ENCODE results near the gene PILRA.
"Not testable (repeated sequence)": the region's sequence is repeated elsewhere in the genome, so short reads cannot be mapped to it uniquely, and the experiment has no call there.

The PILRA gene

GRCh38 chr7:100373261-100373831 is at the start of gene PILRA:
Gene PILRA (plus strand): TSS chr7:100373487. CDS start chr7:100373657, 170 bp downstream.
- no peak for DNase-seq

GRCh38 chr7:100324194-100324593 is 49.1 kb upstream of the PILRA start:
- not testable (repeated sequence) for DNase-seq

DNA sequence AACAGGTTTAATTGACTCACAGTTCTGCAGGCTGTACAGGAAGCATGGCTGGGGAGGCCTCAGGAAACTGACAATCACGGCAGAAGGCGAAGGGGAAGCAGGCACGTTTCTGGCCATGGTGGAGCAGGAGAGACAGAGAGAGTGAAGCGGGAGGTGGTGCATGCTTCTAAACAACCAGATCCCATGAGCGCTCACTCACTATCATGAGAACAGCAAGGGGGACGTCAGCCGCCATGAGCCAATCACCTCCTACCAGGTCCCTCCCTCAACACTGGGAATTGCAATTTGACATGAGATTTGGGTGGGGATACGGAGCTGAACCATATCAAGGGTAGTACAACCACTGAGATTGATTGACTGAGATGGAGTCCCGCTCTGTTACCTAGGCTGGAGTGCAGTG is 47.6 kb upstream of the PILRA start:
- not testable (repeated sequence) for DNase-seq

DNA sequence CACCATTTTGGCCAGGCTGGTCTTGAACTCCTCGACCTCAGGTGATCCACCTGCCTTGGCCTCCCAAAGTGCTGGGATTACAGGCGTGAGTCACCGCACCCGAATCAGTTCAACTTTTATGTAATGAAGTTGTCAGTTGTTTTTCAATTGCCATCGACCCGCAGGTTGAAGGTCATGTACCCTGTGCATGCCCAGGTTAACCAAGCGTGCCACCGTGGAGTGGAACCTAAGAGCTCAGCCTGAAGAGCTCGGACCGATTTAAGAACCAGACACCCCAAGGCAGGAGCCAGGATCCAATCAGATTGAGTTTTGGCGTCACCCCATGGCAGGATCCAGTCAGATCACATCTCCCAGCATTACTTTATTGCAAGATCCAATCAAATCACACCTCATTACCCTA is 46.4 kb upstream of the PILRA start:
- not testable (repeated sequence) for DNase-seq

- peak; percentile 74 for DNase-seq
Observed at GRCh38 chr7:100335566-100336466, 37.5 kb upstream of the PILRA start.

GRCh38 chr7:100338083-100338696 is 35.1 kb upstream of the PILRA start:
- not testable (repeated sequence) for DNase-seq

DNA sequence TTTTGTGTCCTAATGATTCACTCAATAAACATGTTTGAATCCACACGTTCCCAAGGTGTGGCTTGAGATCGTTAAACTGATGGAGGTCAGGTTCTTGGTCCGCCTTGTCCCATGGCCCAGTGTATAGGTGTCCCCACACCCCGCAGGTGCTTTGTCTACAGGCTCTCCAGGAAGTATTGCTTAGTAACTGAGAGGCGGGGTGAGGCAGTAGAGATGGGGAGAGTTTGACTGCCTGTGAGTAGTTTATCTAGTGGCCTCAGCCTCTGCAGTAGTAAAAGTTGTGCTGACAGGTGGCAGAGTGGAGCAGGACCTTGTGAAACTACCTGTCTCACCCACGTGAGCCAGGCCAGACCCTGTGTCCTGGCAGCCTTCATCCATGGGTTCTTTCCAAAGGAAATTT is 32.0 kb upstream of the PILRA start:
- DNase-seq, result not testable (repeated sequence)

DNA sequence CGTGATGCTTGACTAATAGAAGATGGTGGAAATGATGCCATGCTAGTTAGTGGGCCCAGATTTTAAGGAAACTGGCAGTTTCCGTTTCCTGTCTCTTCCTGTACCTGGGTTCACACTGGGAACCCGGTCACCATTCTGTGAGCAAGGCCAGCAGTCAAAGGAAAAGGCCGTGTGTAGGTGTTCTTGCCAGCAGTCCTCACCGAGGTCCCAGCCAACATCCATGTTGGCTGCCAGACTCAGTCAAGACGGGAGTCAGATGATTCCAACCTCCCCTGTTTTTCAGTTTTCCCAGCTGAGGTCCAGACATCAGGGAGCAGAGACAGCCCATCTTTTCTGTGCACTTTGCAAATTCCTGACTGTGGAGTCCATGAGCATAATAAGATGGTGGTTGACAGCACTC is 30.5 kb upstream of the PILRA start:
- DNase-seq, result no peak

- not testable (repeated sequence) for DNase-seq
Observed at GRCh38 chr7:100344124-100344559, 29.1 kb upstream of the PILRA start.

- peak; percentile 59 for DNase-seq
Observed at GRCh38 chr7:100344560-100345287, 28.6 kb upstream of the PILRA start.

- DNase-seq, result peak; percentile 47
Observed at GRCh38 chr7:100345288-100345672, 28.0 kb upstream of the PILRA start.

DNA sequence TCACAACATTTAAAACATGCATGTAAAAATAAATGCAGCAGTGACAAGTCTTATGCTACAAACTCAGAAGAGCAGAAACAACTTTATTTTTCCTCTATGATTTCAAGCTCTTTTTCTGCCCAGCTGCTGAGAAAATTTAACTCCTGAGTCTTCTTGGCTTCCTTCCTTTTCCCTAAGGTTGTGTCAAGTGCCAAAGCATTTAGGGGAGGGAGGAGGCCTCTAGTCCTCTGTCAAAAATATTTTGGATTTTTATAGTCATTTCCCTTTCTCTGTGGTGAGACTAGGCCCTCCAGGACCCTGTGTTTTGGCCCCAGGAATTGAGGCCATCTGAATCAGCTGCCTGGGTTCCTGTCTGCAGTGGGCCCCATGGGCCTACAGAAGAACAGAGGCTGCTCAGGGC is 26.4 kb upstream of the PILRA start:
- no peak for DNase-seq

GRCh38 chr7:100348805-100349204 is 24.5 kb upstream of the PILRA start:
- no peak for DNase-seq

DNA sequence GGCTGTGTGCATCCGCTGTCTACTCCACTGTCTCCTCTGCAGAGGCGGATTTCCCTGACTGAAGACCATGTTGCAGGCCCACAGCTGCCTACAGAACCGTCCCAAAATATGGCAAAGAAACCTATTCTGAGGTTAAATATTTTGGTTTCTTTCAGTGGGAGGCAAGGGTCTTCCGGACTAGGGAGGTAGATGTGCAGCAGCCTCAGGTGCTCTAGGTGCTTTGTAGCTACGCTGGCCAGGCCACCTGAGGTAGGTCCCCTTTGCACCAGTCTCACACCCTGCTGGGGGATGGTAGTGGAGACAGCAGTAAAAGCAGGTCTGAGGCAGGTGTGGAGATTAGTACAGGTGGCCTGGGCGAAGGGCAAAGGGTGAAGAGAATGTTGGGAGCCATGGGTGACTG is 23.5 kb upstream of the PILRA start:
- DNase-seq, result no peak

DNA sequence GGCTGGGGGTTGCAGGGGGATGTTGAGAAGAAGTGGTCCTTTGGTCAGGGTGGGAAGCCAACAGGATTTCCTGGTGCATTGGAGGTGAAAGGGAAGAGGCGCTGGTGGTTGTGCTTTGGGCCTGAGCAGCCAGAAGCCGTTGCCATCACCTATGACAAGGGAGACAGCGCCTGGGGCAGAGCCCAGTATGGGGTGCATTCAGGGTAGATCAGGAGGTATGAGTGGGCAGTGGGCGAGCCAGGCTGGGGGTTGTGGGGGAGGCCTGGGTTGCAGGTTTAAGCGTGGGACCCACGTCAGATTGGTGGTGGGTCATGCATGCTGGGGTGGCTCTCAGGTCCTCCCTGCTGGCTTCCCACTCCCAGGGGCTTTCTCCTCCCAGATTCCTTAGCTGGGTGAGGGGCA is 21.6 kb upstream of the PILRA start:
- no peak for DNase-seq

DNA sequence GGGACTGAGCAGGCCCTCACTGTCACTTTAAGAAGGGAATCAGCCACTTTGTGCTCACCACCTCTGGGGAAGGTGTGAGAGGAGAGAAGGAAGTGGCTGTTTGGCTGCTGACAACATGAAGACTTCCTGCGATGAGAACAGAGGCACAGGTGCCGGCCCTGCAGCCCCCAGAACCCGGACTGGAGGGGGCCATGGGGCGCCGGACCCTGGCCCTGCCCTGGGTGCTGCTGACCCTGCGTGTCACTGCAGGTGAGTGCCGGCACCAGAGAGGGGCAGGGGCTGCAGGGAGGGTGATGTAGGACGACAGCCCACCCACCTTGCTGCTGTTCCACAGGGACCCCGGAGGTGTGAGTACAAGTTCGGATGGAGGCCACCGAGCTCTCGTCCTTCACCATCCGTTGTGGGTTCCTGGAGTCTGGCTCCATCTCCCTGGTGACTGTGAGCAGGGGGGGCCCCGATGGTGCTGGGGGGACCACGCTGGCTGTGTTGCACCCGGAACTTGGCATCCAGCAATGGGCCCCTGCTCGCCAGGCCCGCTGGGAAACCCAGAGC is 21.0 kb upstream of the PILRA start:
- DNase-seq, result not testable (repeated sequence)

DNA sequence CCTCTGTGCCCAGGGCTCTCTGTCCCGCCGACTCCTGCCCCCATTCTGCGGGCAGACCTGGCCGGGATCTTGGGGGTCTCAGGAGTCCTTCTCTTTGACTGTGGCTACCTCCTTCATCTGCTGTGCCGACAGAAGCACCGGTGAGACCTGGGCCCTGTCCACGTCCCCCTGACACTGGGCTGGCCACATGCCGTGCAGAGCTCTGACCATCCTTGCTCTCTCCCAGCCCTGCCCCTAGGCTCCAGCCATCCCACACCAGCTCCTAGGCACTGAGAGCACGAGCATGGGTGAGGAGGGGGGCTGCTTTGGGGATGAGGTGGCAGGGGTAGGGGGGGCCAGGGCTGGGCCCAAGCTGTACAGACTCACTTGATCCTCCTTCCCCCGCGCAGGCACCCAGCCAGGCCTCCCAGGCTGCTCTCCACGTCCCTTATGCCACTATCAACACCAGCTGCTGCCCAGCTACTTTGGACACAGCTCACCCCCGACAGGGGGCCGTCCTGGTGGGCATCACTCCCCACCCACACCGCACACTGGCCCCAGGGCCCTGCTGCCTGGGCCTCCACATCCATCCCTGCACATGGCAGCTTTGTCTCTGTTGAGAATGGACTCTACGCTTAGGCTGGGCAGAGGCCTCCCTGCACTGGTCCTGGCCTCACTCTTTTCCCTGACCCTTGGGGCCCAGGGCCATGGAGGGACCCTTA is 20.2 kb upstream of the PILRA start:
- DNase-seq, result no peak

DNA sequence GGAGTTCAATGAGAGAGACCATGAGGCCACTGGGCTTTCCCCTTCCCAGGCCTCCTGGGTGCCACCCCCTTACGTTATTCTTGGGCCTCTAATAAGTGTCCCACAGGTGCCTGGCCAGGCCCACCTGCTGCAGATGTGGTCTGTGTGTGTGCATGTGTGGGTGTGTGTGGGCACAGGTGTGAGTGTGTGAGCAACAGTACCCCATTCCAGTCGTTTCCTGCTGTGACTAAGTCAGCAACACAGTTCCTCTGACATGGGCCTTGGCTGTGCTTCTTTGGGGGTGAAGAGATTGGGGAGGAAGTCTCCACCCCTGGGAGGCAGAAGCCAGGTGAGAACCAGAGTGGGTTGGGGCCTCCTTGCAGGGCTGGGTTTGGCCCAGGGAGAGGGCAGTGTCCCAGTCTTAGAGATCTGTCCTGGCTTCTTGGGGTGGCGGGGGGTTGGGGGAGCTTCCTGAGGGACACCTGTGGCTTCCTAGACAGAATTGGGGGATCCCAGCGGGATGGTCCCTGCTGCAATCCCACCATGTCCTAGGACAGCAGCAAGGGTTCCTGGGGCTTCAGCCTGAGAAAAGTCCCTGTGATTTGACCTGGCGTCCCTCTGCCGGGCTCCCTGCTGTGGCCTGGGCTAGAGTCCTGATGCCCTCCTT is 19.5 kb upstream of the PILRA start:
- peak; percentile 37 for DNase-seq

GRCh38 chr7:100356416-100357068 is 16.7 kb upstream of the PILRA start:
- DNase-seq, result no peak

DNA sequence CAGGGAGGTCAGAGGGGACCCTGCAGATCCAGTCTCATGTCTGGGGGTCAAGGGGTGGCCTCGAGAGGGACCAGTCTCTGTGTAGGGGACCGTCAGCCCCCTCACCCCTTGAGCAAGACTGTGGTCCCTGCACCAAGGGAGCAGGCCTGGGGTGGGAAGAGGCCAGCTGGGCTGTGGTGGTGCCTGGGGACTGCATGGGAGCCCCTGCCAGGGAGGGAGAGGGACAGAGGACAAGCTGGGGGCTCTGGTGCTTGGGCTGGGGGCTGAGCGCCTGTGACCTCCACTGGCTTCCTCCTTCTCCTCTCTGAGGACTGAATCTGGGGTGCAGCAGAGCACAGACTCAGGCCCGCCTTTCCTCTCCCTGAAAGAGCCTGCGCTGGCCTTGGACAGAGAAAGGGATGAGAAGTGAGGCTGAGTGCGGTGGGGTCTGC is 16.1 kb upstream of the PILRA start:
- DNase-seq, result no peak
